ENCODE data around the gene SIPA1. TPM values are rescaled to one million over a fixed set of nuclear protein-coding genes. Genes with fewer than 3 reads are reported as not detected.

SIPA1 gene
- total and polyA plus RNA-seq, 9 of the 15 experiments (the other 6 are each of a cell fraction or from before 2014, with no cell fraction given): 0.25 to 85.8 (median 16.8) TPM

DNA sequence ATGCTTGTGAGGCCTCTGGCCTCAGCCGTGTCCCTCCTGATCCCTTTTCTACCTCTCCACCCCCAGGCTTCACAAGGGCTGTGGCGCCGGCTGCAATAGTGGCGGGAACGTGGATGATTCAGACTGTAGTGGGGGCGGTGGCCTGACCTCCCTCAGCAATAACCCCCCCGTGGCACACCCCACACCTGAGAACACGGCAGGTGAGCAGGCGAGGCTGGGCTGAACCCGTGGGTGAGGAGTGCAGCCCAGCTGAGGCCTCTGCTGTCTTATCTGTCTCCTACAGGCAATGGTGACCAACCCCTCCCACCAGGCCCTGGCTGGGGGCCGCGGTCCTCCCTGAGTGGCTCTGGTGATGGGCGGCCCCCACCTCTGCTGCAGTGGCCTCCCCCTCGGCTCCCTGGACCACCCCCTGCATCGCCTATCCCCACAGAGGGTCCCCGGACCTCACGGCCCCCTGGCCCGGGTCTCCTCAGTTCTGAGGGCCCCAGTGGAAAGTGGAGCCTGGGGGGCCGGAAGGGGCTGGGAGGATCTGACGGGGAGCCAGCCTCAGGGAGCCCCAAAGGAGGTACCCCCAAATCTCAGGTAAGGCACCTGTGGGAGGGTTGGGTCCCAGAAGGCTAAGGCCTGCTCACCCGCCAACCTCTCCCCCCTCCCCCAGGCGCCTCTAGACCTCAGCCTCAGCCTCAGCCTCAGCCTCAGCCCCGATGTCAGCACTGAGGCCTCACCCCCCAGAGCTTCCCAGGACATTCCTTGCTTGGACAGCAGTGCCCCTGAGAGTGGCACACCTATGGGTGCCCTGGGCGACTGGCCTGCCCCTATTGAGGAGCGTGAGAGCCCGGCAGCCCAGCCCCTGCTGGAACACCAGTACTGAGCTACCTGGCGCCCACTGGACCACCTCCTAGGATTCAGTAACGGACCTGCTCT, 1.5 kb upstream of the SIPA1 start (continued):
- TF ChIP-seq, protein P1, sequence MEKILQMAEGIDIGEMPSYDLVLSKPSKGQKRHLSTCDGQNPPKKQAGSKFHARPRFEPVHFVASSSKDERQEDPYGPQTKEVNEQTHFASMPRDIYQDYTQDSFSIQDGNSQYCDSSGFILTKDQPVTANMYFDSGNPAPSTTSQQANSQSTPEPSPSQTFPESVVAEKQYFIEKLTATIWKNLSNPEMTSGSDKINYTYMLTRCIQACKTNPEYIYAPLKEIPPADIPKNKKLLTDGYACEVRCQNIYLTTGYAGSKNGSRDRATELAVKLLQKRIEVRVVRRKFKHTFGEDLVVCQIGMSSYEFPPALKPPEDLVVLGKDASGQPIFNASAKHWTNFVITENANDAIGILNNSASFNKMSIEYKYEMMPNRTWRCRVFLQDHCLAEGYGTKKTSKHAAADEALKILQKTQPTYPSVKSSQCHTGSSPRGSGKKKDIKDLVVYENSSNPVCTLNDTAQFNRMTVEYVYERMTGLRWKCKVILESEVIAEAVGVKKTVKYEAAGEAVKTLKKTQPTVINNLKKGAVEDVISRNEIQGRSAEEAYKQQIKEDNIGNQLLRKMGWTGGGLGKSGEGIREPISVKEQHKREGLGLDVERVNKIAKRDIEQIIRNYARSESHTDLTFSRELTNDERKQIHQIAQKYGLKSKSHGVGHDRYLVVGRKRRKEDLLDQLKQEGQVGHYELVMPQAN (IDR thresholded peaks at IDR 0.05; ENCODE audit: borderline replicate concordance): no peak
- TF ChIP-seq GATA2 (CRISPR knock-in tag; IDR thresholded peaks at IDR 0.05) (peak; percentile 70), YY1 (IDR thresholded peaks at IDR 0.05; ENCODE audit: borderline replicate concordance in 1 of 3, control insufficient read depth in 1 of 3, extremely low read depth in 1 of 3, insufficient read depth in 3 of 3, insufficient read length in 1 of 3, insufficient replicate concordance in 2 of 3, low read depth in 1 of 3, low read length in 2 of 3) (peak in 1 of 3 experiments; percentile 76), ATF7 (IDR thresholded peaks at IDR 0.05) (peak; percentile 30; the same call in 1 of the 2 replicates), E2F3 (CRISPR knock-in tag; IDR thresholded peaks at IDR 0.05) (no peak), CBX8 (IDR thresholded peaks at IDR 0.05; ENCODE audit: borderline replicate concordance, extremely low read depth, low read depth, low read length, poor library complexity, severe bottlenecking) (no peak)
- TF ChIP-seq, protein P2, sequence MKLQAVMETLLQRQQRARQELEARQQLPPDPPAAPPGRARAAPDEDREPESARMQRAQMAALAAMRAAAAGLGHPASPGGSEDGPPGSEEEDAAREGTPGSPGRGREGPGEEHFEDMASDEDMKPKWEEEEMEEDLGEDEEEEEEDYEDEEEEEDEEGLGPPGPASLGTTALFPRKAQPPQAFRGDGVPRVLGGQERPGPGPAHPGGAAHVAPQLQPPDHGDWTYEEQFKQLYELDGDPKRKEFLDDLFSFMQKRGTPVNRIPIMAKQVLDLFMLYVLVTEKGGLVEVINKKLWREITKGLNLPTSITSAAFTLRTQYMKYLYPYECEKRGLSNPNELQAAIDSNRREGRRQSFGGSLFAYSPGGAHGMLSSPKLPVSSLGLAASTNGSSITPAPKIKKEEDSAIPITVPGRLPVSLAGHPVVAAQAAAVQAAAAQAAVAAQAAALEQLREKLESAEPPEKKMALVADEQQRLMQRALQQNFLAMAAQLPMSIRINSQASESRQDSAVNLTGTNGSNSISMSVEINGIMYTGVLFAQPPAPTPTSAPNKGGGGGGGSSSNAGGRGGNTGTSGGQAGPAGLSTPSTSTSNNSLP (IDR thresholded peaks at IDR 0.05; ENCODE audit: borderline replicate concordance, low read depth, low read length): no peak
- TF ChIP-seq, protein P3, sequence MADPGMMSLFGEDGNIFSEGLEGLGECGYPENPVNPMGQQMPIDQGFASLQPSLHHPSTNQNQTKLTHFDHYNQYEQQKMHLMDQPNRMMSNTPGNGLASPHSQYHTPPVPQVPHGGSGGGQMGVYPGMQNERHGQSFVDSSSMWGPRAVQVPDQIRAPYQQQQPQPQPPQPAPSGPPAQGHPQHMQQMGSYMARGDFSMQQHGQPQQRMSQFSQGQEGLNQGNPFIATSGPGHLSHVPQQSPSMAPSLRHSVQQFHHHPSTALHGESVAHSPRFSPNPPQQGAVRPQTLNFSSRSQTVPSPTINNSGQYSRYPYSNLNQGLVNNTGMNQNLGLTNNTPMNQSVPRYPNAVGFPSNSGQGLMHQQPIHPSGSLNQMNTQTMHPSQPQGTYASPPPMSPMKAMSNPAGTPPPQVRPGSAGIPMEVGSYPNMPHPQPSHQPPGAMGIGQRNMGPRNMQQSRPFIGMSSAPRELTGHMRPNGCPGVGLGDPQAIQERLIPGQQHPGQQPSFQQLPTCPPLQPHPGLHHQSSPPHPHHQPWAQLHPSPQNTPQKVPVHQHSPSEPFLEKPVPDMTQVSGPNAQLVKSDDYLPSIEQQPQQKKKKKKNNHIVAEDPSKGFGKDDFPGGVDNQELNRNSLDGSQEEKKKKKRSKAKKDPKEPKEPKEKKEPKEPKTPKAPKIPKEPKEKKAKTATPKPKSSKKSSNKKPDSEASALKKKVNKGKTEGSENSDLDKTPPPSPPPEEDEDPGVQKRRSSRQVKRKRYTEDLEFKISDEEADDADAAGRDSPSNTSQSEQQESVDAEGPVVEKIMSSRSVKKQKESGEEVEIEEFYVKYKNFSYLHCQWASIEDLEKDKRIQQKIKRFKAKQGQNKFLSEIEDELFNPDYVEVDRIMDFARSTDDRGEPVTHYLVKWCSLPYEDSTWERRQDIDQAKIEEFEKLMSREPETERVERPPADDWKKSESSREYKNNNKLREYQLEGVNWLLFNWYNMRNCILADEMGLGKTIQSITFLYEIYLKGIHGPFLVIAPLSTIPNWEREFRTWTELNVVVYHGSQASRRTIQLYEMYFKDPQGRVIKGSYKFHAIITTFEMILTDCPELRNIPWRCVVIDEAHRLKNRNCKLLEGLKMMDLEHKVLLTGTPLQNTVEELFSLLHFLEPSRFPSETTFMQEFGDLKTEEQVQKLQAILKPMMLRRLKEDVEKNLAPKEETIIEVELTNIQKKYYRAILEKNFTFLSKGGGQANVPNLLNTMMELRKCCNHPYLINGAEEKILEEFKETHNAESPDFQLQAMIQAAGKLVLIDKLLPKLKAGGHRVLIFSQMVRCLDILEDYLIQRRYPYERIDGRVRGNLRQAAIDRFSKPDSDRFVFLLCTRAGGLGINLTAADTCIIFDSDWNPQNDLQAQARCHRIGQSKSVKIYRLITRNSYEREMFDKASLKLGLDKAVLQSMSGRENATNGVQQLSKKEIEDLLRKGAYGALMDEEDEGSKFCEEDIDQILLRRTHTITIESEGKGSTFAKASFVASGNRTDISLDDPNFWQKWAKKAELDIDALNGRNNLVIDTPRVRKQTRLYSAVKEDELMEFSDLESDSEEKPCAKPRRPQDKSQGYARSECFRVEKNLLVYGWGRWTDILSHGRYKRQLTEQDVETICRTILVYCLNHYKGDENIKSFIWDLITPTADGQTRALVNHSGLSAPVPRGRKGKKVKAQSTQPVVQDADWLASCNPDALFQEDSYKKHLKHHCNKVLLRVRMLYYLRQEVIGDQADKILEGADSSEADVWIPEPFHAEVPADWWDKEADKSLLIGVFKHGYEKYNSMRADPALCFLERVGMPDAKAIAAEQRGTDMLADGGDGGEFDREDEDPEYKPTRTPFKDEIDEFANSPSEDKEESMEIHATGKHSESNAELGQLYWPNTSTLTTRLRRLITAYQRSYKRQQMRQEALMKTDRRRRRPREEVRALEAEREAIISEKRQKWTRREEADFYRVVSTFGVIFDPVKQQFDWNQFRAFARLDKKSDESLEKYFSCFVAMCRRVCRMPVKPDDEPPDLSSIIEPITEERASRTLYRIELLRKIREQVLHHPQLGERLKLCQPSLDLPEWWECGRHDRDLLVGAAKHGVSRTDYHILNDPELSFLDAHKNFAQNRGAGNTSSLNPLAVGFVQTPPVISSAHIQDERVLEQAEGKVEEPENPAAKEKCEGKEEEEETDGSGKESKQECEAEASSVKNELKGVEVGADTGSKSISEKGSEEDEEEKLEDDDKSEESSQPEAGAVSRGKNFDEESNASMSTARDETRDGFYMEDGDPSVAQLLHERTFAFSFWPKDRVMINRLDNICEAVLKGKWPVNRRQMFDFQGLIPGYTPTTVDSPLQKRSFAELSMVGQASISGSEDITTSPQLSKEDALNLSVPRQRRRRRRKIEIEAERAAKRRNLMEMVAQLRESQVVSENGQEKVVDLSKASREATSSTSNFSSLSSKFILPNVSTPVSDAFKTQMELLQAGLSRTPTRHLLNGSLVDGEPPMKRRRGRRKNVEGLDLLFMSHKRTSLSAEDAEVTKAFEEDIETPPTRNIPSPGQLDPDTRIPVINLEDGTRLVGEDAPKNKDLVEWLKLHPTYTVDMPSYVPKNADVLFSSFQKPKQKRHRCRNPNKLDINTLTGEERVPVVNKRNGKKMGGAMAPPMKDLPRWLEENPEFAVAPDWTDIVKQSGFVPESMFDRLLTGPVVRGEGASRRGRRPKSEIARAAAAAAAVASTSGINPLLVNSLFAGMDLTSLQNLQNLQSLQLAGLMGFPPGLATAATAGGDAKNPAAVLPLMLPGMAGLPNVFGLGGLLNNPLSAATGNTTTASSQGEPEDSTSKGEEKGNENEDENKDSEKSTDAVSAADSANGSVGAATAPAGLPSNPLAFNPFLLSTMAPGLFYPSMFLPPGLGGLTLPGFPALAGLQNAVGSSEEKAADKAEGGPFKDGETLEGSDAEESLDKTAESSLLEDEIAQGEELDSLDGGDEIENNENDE (IDR thresholded peaks at IDR 0.05; ENCODE audit: low read depth, low read length): no peak
